Calu3 (cell line): ENCODE results near the gene GM2A. TPM values are rescaled to one million over a fixed set of nuclear protein-coding genes. Genes with fewer than 3 reads are reported as not detected.

Experiments used
- BruUV-seq: library from RNA; stranded (reverse); fragments of 400-500 nt; replicated peaks from 2 replicates; lab custom pipeline; 2021; lab: Mats Ljungman, UMichigan
- CTCF ChIA-PET: fragments of 300-600 bp; sonication (Branson Sonifier 250); formaldehyde crosslinking; loops from one replicate; lab custom pipeline; 2022; ENCODE audit warnings: antibody characterized with exemption; lab: Charles Lee
- DNase-seq: peaks from one replicate; pipeline ENCODE4 v3.0.0; 2022
- H3K27ac Mint-ChIP-seq: one replicate; pipeline ENCODE4 v1.8.0; 2022; ENCODE audit warnings: mixed read lengths; ENCODE audit not compliant: unreplicated experiment
- H3K27me3 Mint-ChIP-seq: one replicate; pipeline ENCODE4 v1.8.0; 2022; ENCODE audit warnings: mixed read lengths; ENCODE audit not compliant: unreplicated experiment
- H3K36me3 Mint-ChIP-seq: one replicate; pipeline ENCODE4 v1.8.0; 2022; ENCODE audit warnings: mild to moderate bottlenecking, moderate library complexity, mixed read lengths; ENCODE audit not compliant: insufficient read depth, unreplicated experiment
- H3K4me1 Mint-ChIP-seq: one replicate; pipeline ENCODE4 v1.8.0; 2022; ENCODE audit warnings: mild to moderate bottlenecking, low read depth, mixed read lengths; ENCODE audit not compliant: unreplicated experiment
- H3K4me3 Mint-ChIP-seq: one replicate; pipeline ENCODE4 v1.8.0; 2022; ENCODE audit warnings: mild to moderate bottlenecking, low read depth, moderate library complexity, mixed read lengths; ENCODE audit not compliant: unreplicated experiment
- H3K9me3 Mint-ChIP-seq: one replicate; pipeline ENCODE4 v1.8.0; 2022; ENCODE audit warnings: low read depth, mixed read lengths; ENCODE audit not compliant: unreplicated experiment
- intact Hi-C: fragments of 100-400 bp; cut with micrococcal nuclease; formaldehyde crosslinking; loops from one replicate; pipeline ENCODE4 v1.10.0; 2022; ENCODE audit not compliant: unreplicated experiment
- total RNA-seq: library from RNA; stranded (reverse); gene quantifications from 2 replicates; pipeline ENCODE4 v1.2.3, GENCODE V29; 2022
- TF ChIP-seq, protein P1 (sequence below): fragments of 200-600 bp; IDR thresholded peaks from one replicate; pipeline ENCODE4 v1.8.0; 2022; ENCODE audit warnings: antibody characterized with exemption; ENCODE audit not compliant: unreplicated experiment

The GM2A gene
- total RNA-seq, 1 experiment from 2014 or later = 22.4 TPM

GRCh38 chr5:151212406-151212798 lies 40.6 kb upstream of the GM2A start:
- H3K27ac Mint-ChIP-seq = no peak overlapping the region
- TF ChIP-seq, protein P1, sequence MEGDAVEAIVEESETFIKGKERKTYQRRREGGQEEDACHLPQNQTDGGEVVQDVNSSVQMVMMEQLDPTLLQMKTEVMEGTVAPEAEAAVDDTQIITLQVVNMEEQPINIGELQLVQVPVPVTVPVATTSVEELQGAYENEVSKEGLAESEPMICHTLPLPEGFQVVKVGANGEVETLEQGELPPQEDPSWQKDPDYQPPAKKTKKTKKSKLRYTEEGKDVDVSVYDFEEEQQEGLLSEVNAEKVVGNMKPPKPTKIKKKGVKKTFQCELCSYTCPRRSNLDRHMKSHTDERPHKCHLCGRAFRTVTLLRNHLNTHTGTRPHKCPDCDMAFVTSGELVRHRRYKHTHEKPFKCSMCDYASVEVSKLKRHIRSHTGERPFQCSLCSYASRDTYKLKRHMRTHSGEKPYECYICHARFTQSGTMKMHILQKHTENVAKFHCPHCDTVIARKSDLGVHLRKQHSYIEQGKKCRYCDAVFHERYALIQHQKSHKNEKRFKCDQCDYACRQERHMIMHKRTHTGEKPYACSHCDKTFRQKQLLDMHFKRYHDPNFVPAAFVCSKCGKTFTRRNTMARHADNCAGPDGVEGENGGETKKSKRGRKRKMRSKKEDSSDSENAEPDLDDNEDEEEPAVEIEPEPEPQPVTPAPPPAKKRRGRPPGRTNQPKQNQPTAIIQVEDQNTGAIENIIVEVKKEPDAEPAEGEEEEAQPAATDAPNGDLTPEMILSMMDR = no peak
- no TSS peak for BruUV-seq
- intact Hi-C loops = no loop called here
- CTCF ChIA-PET = interaction anchor here (0.6 to 1.2 kb wide), 2 partner anchors 10 to 11 kb away, joined by 5 to 7 read pairs; partner anchors contain the start of gene CCDC69
- no peak for DNase-seq
- H3K36me3 Mint-ChIP-seq = no peaks in the 10 kb centered on the region
- H3K9me3 Mint-ChIP-seq = no peaks in the 10 kb centered on the region
- H3K4me1 Mint-ChIP-seq = no peaks in the 10 kb centered on the region
- H3K4me3 Mint-ChIP-seq = no peak overlapping the region
- H3K27me3 Mint-ChIP-seq = peaks cover 4% of the 10 kb centered on the region

- no peak for DNase-seq
- no peak overlapping the region for H3K27ac Mint-ChIP-seq
These were observed 39.0 kb upstream of the GM2A start for GRCh38 chr5:151213803-151214613.

GRCh38 chr5:151214614-151215545 lies 38.1 kb upstream of the GM2A start:
- no peak overlapping the region for H3K27ac Mint-ChIP-seq
- intact Hi-C loops = no loop called here
- no TSS peak for BruUV-seq
- TF ChIP-seq, protein P1 = no peak
- H3K4me3 Mint-ChIP-seq = no peak overlapping the region
- CTCF ChIA-PET = interaction anchor here (1.2 to 1.4 kb wide), 2 partner anchors 9 to 16 kb away, joined by 4 read pairs; partner anchors contain the start of gene CCDC69
- DNase-seq = no peak
- no peaks in the 10 kb centered on the region for H3K4me1 Mint-ChIP-seq
- H3K36me3 Mint-ChIP-seq = no peaks in the 10 kb centered on the region
- no peaks in the 10 kb centered on the region for H3K9me3 Mint-ChIP-seq
- peaks cover 10% of the 10 kb centered on the region for H3K27me3 Mint-ChIP-seq

More at GRCh38 chr5:151213803-151214613, 39.0 kb upstream of the GM2A start:
- no TSS peak for BruUV-seq
- CTCF ChIA-PET = interaction anchor here (0.7 to 1.2 kb wide), 2 partner anchors 8 to 10 kb away, joined by 3 to 5 read pairs; partner anchors contain the start of gene CCDC69
- no peaks in the 10 kb centered on the region for H3K36me3 Mint-ChIP-seq
- no peaks in the 10 kb centered on the region for H3K9me3 Mint-ChIP-seq
- intact Hi-C loops = no loop called here
- H3K4me3 Mint-ChIP-seq = no peak overlapping the region
- no peaks in the 10 kb centered on the region for H3K4me1 Mint-ChIP-seq
- TF ChIP-seq, protein P1 = no peak
- peaks cover 1% of the 10 kb centered on the region for H3K27me3 Mint-ChIP-seq

GRCh38 chr5:151215546-151215880 lies 37.5 kb upstream of the GM2A start:
- CTCF ChIA-PET = interaction anchor here (1.2 to 1.4 kb wide), 2 partner anchors 8 to 17 kb away, joined by 4 read pairs; partner anchors contain the start of gene CCDC69
- no TSS peak for BruUV-seq
- Mint-ChIP-seq H3K4me1 (no peaks in the 10 kb centered on the region), H3K27ac (no peak overlapping the region), H3K36me3 (no peaks in the 10 kb centered on the region), H3K4me3 (no peak overlapping the region), H3K9me3 (no peaks in the 10 kb centered on the region), H3K27me3 (peaks cover 16% of the 10 kb centered on the region)
- intact Hi-C loops = no loop called here
- DNase-seq = no peak
- TF ChIP-seq, protein P1 = no peak
